ENCODE measurements around the gene LRRC4C.

DNA sequence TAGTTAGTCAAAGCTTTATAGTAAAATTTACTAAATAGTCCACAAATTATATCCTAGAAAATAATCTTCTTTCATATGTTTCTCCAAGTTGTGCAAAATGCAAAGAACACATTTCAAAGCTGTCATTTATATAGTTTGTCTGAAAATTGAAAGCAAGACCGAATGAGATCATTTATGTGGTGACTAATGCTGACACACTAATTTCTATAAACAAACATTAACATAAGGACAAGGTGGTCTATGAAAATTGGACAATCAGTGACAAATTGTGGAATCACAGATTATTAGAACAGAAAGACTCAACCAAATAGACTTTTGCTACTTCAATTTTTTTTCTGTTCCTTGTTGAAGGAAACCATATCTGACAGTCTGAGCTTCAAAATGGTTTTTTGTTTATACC, 1056.1 kb downstream of the LRRC4C start:
- TF ChIP-seq, protein P1, sequence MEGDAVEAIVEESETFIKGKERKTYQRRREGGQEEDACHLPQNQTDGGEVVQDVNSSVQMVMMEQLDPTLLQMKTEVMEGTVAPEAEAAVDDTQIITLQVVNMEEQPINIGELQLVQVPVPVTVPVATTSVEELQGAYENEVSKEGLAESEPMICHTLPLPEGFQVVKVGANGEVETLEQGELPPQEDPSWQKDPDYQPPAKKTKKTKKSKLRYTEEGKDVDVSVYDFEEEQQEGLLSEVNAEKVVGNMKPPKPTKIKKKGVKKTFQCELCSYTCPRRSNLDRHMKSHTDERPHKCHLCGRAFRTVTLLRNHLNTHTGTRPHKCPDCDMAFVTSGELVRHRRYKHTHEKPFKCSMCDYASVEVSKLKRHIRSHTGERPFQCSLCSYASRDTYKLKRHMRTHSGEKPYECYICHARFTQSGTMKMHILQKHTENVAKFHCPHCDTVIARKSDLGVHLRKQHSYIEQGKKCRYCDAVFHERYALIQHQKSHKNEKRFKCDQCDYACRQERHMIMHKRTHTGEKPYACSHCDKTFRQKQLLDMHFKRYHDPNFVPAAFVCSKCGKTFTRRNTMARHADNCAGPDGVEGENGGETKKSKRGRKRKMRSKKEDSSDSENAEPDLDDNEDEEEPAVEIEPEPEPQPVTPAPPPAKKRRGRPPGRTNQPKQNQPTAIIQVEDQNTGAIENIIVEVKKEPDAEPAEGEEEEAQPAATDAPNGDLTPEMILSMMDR (conservative IDR thresholded peaks at IDR 0.05 in 1 of 2, IDR thresholded peaks at IDR 0.05 in 1 of 2; ENCODE audit: low read depth in 1 of 2, low read length in 2 of 2) = no peak
- no peak for TF ChIP-seq EZH2 (IDR thresholded peaks at IDR 0.05; ENCODE audit: low read length, missing control alignments)

All from fibroblast of lung (primary cell).